ENCODE results near the gene VWC2L.

The VWC2L gene

GRCh38 chr2:214542866-214543265 lies 132.0 kb downstream of the VWC2L start:
- DNase-seq: no peak

DNA sequence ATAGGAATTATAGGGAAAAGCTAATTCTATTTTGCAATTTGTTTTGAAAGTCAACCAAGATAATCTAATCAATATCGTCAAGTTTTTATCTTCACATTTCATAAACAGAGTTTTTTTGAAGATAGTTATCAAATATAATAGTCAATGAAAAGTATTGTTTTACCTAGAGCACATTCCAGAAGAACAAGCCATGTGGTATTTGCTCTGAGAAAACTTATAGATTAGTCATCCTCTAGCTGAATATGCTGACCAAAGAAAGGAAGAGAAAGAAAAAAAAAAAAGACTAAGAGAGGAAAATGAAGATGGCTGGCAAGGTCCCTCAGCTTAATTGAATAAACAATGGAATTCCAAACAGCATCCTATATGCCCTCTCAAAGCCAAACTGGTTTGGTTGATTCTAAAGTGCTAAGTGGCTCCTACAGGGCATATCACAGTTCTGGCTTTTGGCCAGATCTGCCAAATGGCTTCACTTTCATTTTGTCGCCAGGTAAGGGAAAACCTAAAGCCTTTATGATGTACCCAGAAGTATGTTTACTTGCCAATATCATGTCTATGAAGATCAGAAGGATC lies 132.6 kb downstream of the VWC2L start:
- DNase-seq: no peak

- no peak for DNase-seq
Observed at GRCh38 chr2:214545898-214546542, 135.2 kb downstream of the VWC2L start.

DNA sequence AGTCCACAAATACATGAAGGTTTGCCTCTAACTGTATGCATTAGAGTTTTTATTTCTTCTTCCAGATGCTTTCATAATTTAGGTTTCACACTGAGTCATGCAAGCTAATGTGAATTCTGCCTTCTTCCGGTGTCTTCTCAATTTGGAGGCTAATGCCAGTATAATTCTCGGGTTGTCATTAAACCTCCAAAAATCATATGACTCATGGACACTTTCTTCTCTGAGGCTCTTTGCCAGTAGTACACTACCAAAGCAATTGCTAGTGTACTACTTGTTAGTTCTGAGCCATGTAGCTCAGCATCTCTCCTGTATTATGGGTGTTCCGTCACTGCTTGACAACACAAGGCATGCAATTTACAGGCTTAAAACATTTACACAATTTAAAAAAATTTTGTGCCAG lies 137.1 kb downstream of the VWC2L start:
- DNase-seq: no peak

GRCh38 chr2:214549946-214550345 lies 139.1 kb downstream of the VWC2L start:
- no peak for DNase-seq

- no peak for DNase-seq
Observed at GRCh38 chr2:214550786-214551185, 139.9 kb downstream of the VWC2L start.

GRCh38 chr2:214557884-214558283 lies 147.0 kb downstream of the VWC2L start:
- DNase-seq: no peak

DNA sequence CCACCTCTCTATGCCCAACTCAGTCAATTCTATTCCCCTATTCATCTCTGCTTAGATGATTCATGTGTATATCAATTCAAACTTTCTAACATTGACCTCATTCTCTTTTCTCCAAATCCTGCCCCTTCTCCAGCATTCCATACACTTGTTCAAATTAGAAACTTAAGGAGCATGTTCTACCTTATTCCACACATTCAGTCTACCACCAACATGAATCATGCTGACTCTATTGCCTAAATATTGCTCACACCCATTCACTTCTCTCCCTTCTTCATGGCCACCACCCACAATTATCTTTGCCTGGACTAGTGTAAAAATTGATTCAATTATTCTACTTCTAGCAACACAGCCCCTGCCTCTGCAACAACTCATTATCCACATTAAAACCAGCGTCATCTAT lies 147.5 kb downstream of the VWC2L start:
- DNase-seq: no peak

DNA sequence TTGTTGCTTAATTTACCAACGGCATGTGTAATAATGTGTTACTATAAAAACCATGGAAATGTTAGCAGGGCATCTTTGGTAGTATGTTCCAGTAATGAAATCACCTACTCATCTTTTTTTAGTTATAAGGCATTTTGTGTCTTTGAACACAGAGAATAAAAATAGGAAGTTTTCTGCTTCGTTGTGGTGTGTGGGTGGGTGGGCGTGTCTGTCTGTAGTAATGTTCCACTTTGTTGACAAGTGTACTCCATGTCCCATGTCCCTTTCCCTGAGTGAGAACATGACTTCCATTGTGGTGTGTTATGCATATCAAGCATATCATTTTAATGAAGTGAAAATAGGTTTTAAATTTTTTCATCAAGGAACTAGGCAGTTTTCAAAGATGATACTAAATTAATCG lies 149.3 kb downstream of the VWC2L start:
- DNase-seq: no peak

DNA sequence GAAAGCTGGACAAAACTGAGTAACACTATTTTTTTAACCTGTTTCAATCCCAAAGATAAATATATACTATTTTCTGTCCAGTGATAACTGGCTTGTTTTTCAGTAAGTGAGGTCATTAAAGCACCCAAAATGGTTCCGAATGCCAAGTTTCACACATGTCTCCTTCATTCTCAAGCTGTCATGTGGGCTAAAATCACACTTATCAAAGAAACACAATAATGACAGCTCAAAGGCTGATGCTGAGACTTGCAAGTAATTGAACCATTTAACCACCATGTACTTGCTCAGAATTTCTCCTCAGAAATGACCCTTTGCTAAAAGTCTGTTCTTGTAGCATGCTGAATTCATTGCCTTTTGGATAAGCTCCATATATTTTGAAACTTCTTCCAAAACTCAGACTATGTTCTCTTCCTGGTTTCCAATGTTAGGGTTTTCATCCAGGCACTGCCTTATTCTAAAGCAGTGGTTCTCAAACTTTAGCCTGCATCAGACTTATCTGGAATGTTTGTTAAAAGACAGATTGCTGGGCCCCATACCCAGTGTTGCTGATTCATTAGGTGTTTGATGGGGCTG lies 149.8 kb downstream of the VWC2L start:
- DNase-seq: no peak

DNA sequence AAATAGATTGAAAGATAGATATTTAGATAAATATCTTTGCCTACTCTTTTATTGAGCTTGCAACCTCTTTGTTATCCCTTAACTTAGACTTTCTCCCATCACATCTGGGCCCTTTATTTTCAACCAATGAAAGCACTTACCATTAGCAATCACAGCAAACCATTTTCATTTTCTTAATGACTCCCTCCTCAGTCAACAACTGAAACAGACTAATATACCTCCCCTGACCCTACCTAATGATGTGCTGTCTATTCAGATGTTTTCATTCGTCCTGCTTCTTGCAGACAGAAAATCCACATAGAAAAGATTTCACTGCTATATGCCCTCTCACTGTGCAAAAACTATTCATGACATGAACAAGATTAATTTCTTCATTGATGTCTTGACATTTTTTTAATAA lies 154.4 kb downstream of the VWC2L start:
- DNase-seq: no peak

- no peak for DNase-seq
Observed at GRCh38 chr2:214566457-214566856, 155.6 kb downstream of the VWC2L start.

GRCh38 chr2:214569419-214570035 lies 158.7 kb downstream of the VWC2L start:
- DNase-seq: no peak

DNA sequence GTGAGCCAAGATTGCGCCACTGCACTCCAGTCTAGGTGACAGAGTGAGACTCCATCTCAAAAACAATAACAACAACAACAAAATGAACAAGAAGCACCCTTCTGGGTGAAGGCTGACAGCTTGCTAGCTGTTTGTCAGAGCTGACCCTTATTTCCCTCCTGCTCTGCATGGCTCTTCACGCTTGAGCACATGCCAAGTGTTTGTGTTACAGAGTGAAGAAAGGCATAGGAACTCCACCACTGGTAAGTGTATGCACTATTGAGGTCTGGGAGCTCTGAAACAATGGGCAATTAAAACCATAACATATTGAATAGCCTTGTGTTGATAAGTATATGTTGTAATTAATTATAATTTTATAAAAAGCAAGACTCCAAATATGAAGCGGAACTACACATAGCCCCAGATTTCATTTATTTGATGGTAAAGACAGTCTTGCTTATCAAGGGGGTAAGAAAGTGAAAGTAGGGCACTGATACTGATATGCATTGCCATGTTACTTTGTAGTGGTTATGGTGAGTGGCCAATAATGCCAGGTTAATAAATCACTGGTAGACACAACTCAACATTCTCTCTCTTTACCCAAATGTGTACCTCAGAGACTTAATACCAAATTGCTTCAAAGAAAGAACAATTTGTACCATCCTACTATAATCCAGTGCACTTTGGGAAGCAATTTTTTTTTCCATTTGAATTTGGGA lies 163.4 kb downstream of the VWC2L start:
- peak; percentile 72 for DNase-seq

GRCh38 chr2:214575030-214575429 lies 164.2 kb downstream of the VWC2L start:
- DNase-seq: no peak

DNA sequence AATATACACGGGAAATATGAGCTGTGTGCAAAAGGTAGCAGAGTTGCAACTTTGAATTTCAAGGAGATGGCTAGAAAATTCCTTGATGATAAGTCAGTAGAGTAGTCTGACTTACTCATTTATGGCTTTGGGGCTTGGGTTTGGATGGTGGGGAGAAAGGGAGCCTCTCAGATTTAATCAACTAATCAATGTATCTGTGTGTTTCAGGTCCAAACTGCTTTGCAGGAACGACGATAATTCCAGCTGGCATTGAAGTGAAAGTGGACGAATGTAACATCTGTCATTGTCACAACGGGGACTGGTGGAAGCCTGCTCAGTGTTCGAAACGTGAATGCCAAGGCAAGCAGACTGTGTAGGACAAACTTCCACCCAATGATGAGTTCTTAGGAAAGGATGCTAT lies 164.6 kb downstream of the VWC2L start:
- DNase-seq: no peak

DNA sequence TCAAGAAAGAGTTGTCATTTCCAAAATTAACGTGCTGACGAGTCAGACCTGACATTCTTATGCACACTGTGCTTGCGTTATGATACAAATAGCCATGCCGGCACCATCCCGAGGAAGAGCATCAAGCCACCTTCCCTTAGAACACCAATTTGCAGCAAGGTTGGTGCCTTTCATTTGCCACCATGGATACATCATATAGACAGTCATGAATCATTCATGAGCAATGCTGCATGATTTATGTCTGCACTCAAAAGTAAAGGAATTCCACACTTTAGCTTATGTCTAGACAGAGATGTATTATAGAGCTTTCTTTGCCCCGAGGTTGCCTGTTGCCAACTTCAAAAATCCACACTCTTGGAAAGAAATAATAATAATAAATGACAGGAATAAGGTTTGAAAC lies 166.9 kb downstream of the VWC2L start:
- DNase-seq: no peak

DNA sequence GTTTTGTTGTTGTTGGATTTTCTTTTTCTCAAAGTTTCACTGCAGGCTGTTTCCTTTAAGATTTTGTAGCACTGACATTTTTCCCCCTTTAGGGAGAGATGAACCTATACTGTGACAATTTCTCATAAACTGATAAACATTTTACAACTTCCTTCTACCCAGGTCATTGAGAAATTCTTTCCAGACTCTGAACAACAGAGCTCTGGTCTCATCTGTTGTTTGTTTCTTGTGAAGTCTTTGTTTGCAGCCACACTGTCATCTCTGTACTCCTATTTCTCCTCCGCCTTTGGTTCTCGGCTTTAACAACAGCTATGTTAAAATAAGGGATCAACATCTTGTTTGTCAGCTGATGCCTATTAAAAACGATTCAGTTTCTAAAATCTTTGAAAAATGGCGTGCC lies 167.6 kb downstream of the VWC2L start:
- no peak for DNase-seq

DNA sequence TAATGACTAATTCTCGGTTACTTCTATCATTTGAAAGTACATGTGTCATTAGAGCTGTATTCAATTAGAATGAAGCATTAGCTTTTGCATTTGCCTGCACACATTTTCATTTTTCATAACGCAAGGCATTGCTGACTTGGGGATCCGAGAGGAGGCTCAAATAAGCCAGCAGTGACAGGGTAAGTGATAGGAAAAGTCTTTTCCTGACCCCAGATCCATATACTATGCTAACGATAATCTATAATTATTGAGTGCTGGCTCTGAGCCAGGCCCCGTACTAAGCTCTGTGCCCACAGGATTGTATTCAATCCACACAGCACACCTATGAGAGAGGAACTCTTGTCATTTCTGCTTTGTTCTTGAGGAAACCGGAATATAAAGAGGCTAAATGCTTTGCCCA lies 168.2 kb downstream of the VWC2L start:
- no peak for DNase-seq

DNA sequence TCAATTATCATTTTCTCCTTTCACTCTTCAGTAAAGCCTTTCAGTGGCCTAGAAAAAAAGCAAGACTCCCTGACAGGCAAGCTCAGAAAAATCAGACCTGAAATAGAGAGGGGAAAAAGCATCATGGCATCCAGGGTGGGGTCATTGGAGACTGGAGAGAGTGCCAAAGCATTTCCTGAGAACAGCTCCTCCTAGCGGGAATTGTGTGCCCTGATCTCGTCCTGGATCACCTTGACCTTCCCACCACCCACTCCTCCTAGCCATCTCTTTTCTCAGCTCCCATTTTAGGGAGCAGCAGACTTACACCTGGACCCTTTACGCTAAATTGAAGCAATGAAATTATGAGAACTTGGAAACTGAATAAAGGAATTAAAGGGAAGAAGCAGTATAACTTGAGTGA lies 176.6 kb downstream of the VWC2L start:
- no peak for DNase-seq

DNA sequence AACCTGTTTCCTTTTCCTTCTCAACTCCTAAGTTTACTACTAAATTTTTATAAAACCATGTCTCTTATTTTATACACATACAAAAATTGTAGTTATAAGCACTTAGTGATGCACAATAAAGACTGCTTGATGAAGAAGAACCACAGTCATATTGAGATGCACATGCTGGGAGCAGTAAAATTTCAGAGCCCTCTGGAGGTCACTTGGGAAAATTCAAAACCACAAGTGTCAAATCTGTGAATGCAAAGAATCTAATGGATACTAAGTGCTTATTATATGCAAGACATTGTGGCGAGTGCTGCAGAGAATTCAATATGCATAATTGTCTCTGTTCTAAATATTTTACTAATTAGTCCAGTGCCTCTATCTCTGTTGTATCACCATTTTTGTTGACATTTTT lies 180.5 kb downstream of the VWC2L start:
- no peak for DNase-seq

DNA sequence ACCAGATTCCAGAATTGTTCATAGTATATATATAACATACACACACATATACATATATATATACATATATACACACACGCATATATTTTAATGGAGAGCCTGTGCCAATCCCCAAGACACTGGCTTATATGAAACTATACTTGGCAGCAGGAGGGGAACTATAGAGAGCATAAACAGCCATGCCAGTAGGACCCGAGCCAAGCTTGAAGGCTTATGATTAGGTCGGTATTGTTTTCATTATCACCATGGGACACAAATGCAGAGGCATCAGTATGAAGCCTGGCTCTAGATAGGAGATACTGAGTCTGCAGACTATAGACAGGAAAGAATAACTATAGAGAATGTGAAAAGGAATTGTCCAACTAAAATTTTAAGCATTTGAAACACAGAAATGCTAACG lies 181.2 kb downstream of the VWC2L start:
- no peak for DNase-seq

GRCh38 chr2:214593727-214594126 lies 182.9 kb downstream of the VWC2L start:
- no peak for DNase-seq
